GM19240 (cell line): Measurements from ENCODE around the gene SGPP2.
"Not testable (repeated sequence)": the region's sequence is repeated elsewhere in the genome, so short reads cannot be mapped to it uniquely, and the experiment has no call there.

ENCODE experiments used
- DNase-seq: peaks from one replicate; pipeline ENCODE4 v3.0.0; 2011; ENCODE audit warnings: low spot score; ENCODE audit not compliant: insufficient read length

The SGPP2 gene, protein sequence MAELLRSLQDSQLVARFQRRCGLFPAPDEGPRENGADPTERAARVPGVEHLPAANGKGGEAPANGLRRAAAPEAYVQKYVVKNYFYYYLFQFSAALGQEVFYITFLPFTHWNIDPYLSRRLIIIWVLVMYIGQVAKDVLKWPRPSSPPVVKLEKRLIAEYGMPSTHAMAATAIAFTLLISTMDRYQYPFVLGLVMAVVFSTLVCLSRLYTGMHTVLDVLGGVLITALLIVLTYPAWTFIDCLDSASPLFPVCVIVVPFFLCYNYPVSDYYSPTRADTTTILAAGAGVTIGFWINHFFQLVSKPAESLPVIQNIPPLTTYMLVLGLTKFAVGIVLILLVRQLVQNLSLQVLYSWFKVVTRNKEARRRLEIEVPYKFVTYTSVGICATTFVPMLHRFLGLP

GRCh38 chr2:222424276-222424728 lies at the start of gene SGPP2:
Gene SGPP2 (plus strand): TSS chr2:222424543. CDS start chr2:222424603, 60 bp downstream.
- DNase-seq = no peak

DNA sequence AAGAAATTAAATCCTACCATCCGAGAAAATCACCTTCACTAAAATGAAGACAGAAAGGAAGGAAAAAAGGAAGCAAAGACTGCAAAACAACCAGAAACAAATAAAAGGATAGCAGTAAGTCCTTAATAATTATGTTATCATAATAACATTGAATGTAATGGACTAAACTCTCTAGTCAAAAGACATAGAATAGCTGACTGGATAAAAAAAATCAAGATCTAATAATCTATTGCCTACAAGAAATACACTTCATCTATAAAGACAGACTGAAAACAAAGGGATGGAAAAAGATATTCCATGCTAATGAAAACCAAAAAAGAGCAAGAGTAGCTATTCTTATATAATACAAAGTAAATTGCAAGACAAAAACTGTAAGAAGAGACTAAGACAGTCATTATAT lies 48.5 kb upstream of the SGPP2 start:
- no peak for DNase-seq

- DNase-seq = no peak
Observed at GRCh38 chr2:222380456-222380855, 43.9 kb upstream of the SGPP2 start.

DNA sequence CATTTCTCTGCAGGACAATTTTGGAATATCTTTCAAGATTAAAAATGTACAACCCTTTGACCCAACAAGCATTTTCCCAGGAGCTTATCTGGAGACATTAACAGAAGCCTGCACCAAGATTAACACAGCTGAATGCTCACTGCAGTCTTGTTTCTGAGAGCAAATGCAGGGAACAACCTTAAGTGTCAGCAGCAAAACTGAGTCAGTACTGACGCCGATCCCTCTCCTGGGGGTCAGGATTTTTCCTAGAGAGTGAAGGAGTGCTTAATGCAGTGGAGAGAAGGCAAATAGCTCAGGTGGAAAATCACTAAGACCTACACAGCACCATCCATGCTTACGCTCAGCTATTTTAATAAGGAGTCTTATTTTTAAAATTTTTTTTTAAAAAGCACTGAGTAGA lies 42.8 kb upstream of the SGPP2 start:
- no peak for DNase-seq

DNA sequence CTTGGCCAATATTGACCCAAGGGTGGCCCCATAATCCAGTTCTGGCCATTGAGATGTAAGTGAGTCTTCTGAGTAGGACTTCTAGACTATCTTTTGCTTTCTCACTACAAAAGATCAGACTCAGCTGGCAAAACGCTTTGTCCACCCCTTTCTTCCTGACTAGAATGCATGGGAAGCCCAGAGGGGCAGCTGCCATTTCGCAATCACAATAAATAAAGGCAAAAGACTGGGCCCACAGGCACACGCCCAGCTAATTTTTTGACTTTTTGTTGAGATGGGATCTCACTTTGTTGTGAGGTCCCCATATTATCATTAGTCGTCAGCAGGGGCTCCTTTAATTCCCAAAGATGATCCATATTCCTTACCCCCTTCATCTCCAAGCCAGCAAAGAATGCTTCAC lies 41.1 kb upstream of the SGPP2 start:
- DNase-seq = no peak

DNA sequence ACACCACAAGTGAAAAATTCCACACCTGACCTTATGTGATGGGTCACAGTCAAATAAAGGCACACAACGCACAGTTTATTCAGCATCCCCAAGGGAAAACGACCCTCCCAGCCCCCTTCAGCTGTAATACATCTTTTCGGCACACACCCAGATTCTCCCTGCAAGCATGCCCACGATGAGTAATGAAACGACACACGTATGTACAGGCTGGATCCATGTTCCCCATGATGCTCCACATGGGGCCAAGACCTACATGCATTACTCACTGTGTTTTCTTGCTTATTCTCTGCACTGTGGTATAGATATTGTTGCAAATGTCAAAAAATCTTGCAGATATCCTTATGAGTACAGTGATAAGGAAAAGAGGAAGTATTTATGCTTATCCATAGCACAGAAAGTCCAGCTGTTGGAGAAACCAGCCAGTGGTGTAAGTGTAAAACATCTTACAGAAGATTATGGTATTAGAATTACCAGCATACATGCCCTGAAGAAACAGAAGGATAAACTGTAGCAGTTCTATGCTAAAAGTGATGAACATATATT lies 32.5 kb upstream of the SGPP2 start:
- no peak for DNase-seq

DNA sequence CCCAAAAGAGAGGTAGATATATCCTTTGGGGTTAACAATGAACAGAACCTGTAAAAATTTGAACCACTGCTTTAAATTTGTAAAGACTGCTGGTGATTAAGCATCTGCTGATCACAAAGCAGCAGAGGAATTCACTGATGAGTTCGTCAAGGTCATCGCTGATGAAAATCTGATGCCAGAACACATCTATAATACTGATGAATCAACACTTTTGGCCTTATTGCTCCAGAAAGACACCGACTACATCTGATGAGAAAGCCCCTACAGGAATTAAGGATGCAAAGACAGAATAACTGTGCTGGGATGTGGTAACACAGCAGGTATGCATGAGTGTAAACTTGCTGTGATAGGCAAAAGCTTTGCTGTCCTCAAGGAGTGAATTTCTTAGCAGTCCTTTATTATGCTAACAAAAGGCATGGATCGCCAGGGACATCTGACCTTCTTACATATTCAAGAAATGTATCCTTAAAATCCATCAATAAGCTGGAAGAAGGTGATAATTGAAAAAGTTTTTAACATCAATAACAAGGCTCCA lies 30.5 kb upstream of the SGPP2 start:
- no peak for DNase-seq

DNA sequence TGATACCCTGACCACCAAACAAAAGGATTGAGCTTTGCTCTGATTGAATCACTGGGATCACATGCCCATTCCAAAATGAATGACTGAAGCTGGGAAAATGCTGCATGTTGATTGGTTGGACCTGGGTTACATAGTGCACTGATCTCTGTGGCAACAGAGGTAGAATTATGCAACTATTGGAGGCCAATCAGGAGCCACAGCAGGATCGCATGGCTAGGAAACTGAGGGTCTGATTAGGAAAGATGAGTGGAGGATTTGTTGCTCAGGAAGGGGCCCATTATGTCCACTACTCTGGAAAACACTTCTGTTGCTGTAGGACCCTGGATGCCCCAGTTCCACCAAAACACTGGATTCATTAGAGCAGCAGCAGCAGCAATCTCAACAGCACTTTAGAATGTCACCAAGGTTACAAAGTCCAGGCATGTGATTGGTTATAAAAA lies 25.9 kb upstream of the SGPP2 start:
- no peak for DNase-seq

GRCh38 chr2:222399038-222399783 lies 25.1 kb upstream of the SGPP2 start:
- no peak for DNase-seq

DNA sequence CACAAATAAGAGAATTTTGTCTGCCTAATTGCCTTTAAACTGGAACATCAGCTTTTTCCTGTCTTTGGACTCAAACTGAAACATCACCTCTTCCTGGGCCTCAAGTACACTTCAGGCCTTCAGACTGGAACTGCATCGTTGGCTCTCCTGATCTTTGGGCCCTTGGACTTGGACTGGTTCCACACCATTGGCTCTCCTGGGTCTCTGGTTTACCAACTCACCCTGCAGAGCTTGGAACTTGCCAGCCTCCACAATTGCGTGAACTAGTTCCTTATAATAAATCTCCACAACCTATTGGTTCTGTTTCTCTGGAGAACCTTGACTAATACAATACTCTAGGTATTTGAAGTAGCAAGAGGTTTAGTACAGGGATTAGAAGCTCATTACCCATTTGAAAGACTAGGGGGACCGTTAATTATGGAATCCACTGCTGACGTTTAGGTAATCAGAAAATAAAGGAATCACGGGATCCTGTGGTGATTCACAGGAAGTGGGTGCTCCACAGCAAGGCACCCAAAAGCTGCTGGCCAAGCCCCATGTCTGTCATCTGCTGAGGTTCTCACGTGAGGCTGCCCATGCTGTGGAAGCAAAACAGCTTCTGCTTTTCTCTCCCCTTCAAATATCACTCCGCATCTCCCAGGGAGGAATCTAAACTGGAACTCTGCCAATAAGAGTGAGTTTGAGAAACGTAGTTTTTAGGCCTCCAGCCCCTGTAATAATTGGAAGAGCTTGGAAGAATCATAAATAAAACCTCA lies 20.0 kb upstream of the SGPP2 start:
- no peak for DNase-seq

- no peak for DNase-seq
Observed at GRCh38 chr2:222408684-222409083, 15.7 kb upstream of the SGPP2 start.

GRCh38 chr2:222410534-222410933 lies 13.8 kb upstream of the SGPP2 start:
- no peak for DNase-seq

DNA sequence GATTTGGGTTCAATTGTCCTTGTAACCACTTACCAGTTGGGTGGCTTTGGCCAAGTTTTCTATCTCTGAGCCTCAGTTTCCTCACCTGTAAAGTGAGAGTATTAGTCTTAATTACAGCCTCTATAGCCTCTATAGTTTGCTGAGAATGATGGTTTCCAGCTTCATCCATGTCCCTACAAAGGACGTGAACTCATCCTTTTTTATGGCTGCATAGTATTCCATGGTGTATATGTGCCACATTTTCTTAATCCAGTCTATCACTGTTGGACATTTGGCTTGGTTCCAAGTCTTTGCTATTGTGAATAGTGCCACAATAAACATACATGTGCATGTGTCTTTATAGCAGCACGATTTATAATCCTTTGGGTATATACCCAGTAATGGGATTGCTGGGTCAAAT lies 12.0 kb upstream of the SGPP2 start:
- not testable (repeated sequence) for DNase-seq

DNA sequence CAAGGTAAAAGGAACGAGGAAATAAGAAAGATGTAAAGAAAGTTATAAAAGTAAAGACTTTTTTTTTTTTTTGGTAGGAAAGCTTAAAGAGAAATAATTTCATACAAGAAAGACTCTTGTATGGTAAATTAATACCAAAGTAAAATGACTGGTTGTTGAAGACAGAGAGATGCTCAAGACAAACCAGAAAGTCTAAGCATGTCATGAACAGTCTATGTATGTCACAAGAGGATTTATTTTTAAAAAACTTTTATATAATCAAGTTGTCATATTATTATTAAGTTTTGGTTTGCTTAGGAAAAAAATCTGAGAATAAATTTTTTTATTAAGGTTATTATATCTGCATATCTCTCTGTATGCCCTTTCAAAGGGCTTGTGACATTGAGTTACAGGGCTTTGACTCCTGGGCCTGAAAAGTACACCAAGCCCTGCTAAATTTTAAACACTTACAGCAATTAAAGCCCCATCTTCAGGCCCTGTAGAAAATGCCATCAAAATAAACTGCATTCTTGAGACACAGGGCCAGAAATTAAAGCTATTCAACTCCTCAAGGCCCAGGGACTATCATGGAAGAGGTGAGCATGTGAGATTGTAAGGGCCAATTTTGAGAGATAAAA lies 10.9 kb upstream of the SGPP2 start:
- DNase-seq = no peak

- DNase-seq = no peak
Observed at GRCh38 chr2:222418739-222419138, 5.6 kb upstream of the SGPP2 start.

DNA sequence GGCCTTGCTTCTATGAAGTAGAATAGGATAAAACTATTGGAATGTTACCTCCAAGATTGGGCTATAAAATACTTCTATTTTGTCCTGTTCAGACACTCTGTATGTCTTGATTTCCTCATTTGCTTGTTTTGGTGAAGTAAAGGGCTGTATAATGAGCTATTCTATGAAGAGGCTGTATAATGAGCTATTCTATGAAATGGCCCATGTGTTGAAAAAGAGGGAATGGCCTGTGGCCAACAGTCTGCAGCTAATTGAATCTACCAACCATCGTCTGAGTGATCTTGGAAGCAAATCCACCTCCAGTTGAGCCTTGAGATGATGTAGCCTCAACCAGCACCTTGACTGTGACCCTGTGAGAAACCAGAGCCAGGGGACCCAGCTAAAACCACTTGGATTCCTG lies 3.8 kb upstream of the SGPP2 start:
- DNase-seq = no peak

- DNase-seq = no peak
Observed at GRCh38 chr2:222421626-222422025, 2.7 kb upstream of the SGPP2 start.

DNA sequence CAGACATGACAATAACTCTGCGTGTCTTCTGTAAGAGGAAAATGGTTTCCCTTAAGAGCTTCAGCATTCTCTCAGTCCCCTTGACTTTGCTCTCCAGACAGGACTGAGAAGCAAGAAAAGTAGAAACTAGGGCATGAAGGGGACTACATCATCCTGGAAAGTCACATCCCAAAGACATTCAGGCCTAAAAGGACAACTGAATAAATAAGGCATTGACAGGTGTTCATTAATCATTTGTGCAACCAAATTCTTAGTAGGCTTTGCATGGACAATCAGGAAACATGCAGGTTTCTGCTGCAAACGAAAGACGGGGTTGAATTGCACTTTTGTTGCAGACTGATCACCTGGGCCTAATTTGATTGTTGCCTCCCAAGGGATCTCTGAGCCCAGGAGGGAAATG lies 1.2 kb upstream of the SGPP2 start:
- no peak for DNase-seq

GRCh38 chr2:222423632-222424275 lies 589 bp upstream of the SGPP2 start:
- DNase-seq = no peak
